ENCODE data around the gene KLHL26. TPM values are rescaled to one million over a fixed set of nuclear protein-coding genes. Genes with fewer than 3 reads are reported as not detected.

Gene KLHL26
- total RNA-seq, 1 experiment from 2014 or later, result 10.7 TPM

DNA sequence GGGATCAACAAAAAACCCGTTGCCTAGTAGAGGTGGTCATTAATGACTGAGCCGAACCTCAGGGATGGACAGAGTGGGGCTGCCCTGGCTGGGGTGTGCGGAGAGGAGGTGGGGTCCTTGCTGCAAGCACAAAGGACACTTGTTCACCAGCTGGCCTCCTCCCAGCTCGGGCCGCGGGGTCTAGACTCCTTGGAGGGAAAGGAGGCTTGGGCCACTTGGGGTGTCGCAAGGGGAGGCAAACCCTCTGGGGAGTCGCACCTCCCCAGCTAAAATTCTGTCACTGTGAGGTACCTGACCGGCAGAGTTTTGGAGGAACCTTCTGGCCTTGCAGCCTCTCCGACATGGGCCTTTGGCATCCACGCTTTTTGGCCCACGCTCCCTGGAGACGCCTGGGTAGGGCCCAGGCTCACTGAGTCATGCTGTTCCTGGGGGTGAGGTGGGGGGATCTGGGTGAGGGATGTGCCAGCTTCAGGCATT is 8.2 kb downstream of the KLHL26 start:
- peaks cover 0 to 2% (median 0%) of the 10 kb centered on the region in 3 experiments; a peak in 1 of 7 replicates for H3K36me3 Mint-ChIP-seq (ENCODE audit: insufficient read depth in 1 of 3, low read depth in 3 of 3)
- TF ChIP-seq, protein P1, sequence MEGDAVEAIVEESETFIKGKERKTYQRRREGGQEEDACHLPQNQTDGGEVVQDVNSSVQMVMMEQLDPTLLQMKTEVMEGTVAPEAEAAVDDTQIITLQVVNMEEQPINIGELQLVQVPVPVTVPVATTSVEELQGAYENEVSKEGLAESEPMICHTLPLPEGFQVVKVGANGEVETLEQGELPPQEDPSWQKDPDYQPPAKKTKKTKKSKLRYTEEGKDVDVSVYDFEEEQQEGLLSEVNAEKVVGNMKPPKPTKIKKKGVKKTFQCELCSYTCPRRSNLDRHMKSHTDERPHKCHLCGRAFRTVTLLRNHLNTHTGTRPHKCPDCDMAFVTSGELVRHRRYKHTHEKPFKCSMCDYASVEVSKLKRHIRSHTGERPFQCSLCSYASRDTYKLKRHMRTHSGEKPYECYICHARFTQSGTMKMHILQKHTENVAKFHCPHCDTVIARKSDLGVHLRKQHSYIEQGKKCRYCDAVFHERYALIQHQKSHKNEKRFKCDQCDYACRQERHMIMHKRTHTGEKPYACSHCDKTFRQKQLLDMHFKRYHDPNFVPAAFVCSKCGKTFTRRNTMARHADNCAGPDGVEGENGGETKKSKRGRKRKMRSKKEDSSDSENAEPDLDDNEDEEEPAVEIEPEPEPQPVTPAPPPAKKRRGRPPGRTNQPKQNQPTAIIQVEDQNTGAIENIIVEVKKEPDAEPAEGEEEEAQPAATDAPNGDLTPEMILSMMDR (conservative IDR thresholded peaks at IDR 0.05), result no peak
- no peak overlapping the region for H3T11ph ChIP-seq (ENCODE audit: low read length)
- no peaks in the 10 kb centered on the region; the same call in 1 of the 2 replicates for H3K27me3 Mint-ChIP-seq (ENCODE audit: low read depth)
- no peaks in the 10 kb centered on the region for H4K20me1 ChIP-seq (ENCODE audit: control insufficient read depth, insufficient read depth, insufficient read length)
- H3K9me3 Mint-ChIP-seq, result no peaks in the 10 kb centered on the region
- no peak overlapping the region for H3K56ac ChIP-seq (ENCODE audit: insufficient read length, low read depth, low read length)
- no peak overlapping the region for H3K27ac Mint-ChIP-seq
- no peak overlapping the region for H3K23ac ChIP-seq (ENCODE audit: insufficient read length, low read depth, low read length)
- no peak overlapping the region for H2BK20ac ChIP-seq (ENCODE audit: low read depth, low read length, poor library complexity, severe bottlenecking)
- H4K5ac ChIP-seq (ENCODE audit: insufficient read length, low read depth, low read length), result no peak overlapping the region
- H2BK120ac ChIP-seq (ENCODE audit: low read depth, low read length, poor library complexity, severe bottlenecking), result no peak overlapping the region
- no peaks in the 10 kb centered on the region for H3K79me2 ChIP-seq (ENCODE audit: insufficient read depth, low read length)
- DNase-seq, result no peak
- no peaks in the 10 kb centered on the region for H3K79me1 ChIP-seq (ENCODE audit: insufficient read depth, low read depth, low read length, poor library complexity, severe bottlenecking)
- no peak overlapping the region for H2BK5ac ChIP-seq (ENCODE audit: insufficient read length, low read length)
- H3K9me3 ChIP-seq (ENCODE audit: control insufficient read depth, low read depth, low read length), result no peaks in the 10 kb centered on the region
- H3K27me3 ChIP-seq (ENCODE audit: insufficient read depth, low read length), result no peaks in the 10 kb centered on the region
- H3K27ac ChIP-seq (ENCODE audit: insufficient read length, low read depth, low read length), result no peak overlapping the region
- H2BK15ac ChIP-seq (ENCODE audit: low read depth, low read length), result no peak overlapping the region
- no peaks in the 10 kb centered on the region for H3K4me1 ChIP-seq (ENCODE audit: insufficient read depth, low read length)
- H3K14ac ChIP-seq (ENCODE audit: insufficient read depth, low read length), result no peak overlapping the region; the same call in 1 of the 2 replicates
- no peak overlapping the region for H3K9ac ChIP-seq (ENCODE audit: extremely low read depth, insufficient read length, low read length)
- H4K91ac ChIP-seq (ENCODE audit: insufficient read length, low read depth, low read length), result no peak overlapping the region
- no peaks in the 10 kb centered on the region for H3K23me2 ChIP-seq (ENCODE audit: insufficient read length, low read depth, low read length, poor library complexity, severe bottlenecking)
- peaks cover 25 to 37% of the 10 kb centered on the region in 2 experiments for H3K4me1 Mint-ChIP-seq
- H3K4me3 Mint-ChIP-seq, result no peak overlapping the region
- no peak overlapping the region for H2AK5ac ChIP-seq (ENCODE audit: insufficient read length, low read length)
- H3K4me2 ChIP-seq (ENCODE audit: insufficient read depth, insufficient read length, low read length), result no peak overlapping the region
- H2AFZ ChIP-seq (ENCODE audit: low read length), result no peak overlapping the region
- no peak overlapping the region for H3K18ac ChIP-seq (ENCODE audit: insufficient read length, low read depth, low read length)
- WGBS (ENCODE audit: extremely low coverage, insufficient read length, low lambda C conversion rate), result no CpG with 5 or more reads among the region's 13 CpGs
- H4K8ac ChIP-seq (replicated peaks; ENCODE audit: insufficient read length, low read depth, low read length), result no peak overlapping the region
- no peak overlapping the region for H3K4ac ChIP-seq (ENCODE audit: low read depth, low read length)
- no peak overlapping the region for H2BK12ac ChIP-seq (ENCODE audit: insufficient read length, low read depth, low read length)

All from H9 (cell line).